ENCODE measurements around the gene ARL16.
"Not testable (repeated sequence)": the region's sequence is repeated elsewhere in the genome, so short reads cannot be mapped to it uniquely, and the experiment has no call there.

ARL16 gene

DNA sequence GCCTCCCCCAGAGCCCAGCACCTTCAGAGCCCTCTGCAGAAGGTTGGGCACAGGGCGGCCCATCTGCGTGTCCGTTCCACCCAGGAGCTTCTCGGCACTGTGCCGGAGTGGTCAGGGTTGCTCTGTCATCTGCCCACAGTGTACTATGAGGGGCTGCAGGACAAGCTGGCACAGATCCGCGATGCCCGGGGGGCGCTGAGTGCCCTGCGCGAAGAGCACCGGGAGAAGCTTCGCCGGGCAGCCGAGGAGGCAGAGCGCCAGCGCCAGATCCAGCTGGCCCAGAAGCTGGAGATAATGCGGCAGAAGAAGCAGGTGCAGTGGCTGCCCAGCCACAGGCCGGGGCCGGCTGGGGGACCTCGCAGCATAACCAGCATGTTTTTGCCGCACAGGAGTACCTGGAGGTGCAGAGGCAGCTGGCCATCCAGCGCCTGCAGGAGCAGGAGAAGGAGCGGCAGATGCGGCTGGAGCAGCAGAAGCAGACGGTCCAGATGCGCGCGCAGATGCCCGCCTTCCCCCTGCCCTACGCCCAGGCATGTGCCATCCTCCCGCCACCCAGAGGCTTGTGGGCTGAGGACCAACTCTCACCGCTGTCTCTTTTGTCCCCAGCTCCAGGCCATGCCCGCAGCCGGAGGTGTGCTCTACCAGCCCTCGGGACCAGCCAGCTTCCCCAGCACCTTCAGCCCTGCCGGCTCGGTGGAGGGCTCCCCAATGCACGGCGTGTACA, 12.8 kb upstream of the ARL16 start:
- no peak for DNase-seq (ENCODE audit: low read depth in 3 of 3, low spot score in 1 of 3)

DNA sequence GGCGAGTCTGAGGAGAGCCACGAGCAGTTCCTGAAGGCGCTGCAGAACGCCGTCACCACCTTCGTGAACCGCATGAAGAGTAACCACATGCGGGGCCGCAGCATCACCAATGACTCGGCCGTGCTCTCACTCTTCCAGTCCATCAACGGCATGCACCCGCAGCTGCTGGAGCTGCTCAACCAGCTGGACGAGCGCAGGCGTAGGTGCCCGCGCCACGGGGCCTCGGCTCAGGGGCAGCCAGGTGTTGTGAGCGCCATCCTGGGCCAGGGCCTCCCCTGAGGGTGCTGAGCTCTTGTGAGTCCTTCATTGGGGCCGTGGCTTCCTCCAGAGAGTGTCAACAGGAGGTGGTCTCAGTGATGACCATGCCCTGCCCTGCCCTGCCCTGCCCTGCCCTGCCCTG, 12.2 kb upstream of the ARL16 start:
- no peak for DNase-seq (ENCODE audit: low read depth in 3 of 3, low spot score in 1 of 3)

DNA sequence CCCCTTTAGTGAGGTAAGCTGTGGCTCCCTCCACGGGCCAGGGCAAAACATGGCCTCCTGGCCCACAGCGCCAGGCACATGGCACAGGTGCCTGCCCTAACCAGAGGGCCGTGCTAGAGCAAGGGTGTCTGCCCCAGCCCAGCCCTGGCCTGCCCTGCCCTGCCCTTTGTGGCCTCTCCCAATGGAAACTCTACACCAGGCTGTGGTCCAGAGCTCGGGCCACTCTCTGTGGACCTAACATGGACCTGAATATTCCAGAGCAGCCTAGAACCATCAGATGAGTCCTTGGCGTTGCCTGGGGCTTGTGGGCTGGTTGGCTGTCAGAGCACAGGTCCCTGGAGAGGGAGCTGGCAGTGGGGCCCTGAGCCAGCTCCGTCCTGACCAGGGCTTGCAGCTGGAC, 11.6 kb upstream of the ARL16 start:
- DNase-seq (ENCODE audit: low read depth in 3 of 3, low spot score in 1 of 3): no peak

DNA sequence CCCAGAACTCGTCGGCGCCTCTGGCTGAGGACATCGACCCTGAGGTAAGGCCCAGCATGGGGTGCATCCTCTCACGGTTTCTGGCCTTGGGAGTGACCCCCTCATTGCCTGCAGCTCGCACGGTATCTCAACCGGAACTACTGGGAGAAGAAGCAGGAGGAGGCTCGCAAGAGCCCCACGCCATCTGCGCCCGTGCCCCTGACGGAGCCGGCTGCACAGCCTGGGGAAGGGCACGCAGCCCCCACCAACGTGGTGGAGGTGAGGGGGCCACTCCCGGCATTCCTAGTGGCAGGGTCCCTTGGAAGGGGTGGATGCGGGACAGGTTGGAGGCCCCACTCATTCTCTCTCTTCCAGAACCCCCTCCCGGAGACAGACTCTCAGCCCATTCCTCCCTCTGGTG, 11.2 kb upstream of the ARL16 start:
- DNase-seq (ENCODE audit: low read depth in 3 of 3, low spot score in 1 of 3): no peak

DNA sequence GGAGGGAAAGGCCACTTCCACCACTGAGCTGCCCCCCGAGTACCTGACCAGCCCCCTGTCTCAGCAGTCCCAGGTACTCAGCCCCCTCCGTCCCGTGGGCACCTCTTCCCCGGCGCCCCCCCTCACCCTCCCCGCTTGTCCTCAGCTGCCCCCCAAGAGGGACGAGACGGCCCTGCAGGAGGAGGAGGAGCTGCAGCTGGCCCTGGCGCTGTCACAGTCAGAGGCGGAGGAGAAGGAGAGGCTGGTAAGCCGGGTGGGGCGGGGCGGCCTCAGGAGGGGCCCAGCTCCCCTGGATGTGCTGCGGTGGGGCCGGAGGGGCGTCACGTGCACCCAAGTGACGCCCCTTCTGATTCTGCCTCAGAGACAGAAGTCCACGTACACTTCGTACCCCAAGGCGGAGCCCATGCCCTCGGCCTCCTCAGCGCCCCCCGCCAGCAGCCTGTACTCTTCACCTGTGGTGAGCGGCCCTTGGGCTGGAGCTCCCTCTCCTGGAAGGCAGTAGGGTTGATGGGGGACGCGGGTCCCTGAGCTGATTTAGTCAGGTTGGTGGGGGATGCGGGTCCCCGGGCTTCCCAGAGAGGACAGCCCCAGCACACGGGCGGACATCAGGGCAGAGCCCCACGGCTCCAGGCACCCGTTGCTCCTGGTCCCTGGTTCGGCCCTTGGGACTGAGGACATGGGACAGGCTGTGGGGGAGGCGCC, 10.1 kb upstream of the ARL16 start:
- DNase-seq (ENCODE audit: low read depth in 3 of 3, low spot score in 1 of 3): no peak

DNA sequence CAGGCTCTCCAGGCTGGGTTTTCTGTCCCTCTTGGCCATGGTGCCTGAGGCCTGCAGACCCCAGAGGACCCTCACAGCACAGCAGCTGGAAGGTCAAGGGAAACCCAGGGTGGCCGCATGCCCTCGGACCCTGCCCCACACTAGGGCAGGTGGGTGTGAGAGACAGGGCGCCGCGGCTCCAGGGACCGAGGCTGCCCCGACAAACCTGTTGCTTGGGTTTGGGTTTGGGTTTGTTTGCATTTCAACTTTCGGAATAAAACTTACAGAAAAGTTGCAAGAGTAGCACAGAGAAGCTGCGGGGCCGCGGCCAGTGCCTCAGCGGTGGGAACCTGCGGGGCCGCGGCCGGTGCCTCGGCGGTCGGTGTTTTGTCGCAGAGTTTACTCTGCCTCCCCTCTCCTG, 8.0 kb upstream of the ARL16 start:
- no peak for DNase-seq (ENCODE audit: low read depth in 3 of 3, low spot score in 1 of 3)

DNA sequence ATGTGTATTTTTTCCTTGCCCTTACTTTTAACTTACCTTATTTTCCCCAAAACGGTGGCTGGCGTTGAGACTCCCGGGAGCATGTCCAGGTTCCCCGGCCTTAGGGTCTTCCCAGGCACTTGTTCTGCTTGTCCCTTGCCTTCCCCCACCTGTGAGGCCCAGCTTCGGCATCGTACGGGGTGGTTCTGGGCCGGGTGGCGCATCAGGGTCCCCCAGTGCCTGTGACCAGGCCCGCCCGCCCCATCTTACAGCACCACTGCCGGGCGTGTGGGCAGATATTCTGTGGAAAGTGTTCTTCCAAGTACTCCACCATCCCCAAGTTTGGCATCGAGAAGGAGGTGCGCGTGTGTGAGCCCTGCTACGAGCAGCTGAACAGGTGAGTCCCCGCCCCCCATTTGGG, 7.6 kb upstream of the ARL16 start:
- no peak for DNase-seq (ENCODE audit: low read depth in 3 of 3, low spot score in 1 of 3)

DNA sequence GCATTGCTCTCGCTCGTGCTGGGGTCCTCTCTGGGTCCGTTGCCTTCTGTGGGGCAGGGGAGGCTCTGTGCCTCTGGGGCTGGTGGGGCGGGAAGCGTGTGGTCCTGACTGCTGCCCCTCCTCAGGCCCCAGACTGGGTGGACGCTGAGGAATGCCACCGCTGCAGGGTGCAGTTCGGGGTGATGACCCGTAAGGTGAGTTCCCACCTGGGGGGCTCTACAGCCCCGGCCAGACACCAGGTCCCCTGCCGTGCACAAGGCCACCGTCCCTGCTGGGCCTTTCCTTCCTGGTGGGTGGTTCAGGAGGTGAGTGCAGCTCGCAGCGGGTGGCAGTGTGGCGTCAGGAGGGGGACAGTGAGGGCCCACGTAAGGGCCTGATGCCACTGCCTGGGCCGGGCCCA, 7.0 kb upstream of the ARL16 start:
- DNase-seq (ENCODE audit: low read depth in 3 of 3, low spot score in 1 of 3): no peak

DNA sequence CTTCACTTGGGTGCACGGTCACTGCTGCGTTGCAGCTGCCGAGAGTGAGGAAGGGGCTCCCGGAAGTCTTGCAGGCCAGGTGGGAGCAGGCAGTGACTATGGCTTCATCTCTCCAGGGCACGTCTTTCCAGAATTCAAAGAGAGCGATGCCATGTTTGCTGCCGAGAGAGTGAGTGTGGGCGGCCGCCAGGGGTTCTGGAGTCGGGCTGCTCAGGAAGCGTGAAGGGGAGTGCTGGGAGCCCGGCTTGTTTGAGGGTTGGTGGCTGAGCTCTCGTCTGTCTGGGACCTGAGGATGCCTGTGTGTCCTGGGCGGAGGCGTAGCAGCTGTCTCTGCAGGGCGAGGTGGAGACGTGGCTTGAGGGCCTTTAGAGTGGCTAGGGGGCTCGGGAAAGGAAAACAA, 6.5 kb upstream of the ARL16 start:
- no peak for DNase-seq (ENCODE audit: low read depth in 3 of 3, low spot score in 1 of 3)

DNA sequence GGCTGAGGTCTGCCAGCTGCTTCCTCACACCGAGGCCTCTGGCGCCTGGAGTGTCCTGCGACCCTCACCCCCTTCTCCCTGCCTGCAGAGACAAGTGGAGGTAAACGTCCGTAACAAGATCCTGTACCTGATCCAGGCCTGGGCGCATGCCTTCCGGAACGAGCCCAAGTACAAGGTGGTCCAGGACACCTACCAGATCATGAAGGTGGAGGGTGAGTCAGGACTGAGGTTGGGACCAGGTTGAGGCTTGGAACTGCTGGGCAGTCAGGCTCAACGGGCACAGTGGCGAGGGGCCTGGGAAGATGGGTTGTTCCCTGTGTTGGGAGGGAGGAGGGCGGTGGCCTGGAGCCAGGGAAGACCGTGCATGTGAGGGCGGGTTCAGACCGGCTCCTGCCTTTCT, 5.0 kb upstream of the ARL16 start:
- DNase-seq (ENCODE audit: low read depth in 3 of 3, low spot score in 1 of 3): no peak

DNA sequence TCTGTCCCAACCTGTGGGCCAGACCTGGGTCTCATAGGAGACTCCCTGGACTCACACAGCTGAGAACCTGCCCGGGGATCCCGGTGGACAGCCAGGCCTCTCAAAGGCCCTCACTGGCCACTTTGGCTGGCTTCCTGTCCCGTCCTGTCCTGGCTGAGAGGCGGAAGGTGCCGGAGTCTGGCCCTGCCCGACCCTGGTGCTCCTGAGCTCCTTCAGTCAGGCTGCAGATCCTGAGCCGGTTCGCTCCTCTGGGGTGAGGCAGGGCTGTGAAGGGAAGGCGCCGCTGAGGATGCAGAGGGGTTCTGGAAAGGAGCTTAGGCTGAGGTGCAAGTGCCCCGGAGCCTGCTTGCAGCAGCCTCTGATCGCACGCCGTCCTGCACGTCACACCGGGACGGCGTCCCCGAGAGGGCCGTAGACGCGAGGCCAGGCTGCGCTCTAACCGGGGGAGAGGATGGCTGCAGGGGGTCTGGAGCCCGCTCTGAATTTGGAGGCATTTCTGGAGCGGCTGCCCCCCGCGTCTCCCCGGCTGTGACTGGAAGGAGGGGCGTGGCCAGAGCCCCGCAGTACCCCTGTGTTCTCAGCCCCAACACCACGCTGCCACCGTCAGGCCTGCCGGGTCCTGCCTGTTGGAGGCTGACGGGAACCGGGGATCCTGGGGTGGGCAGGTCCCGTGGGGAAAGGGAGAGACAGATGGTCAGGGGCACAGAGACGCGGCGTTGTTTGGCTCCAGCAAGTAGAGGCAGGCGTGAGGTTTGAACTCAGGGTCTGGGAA, 4.4 kb upstream of the ARL16 start:
- no peak for DNase-seq (ENCODE audit: low read depth in 3 of 3, low spot score in 1 of 3)

DNA sequence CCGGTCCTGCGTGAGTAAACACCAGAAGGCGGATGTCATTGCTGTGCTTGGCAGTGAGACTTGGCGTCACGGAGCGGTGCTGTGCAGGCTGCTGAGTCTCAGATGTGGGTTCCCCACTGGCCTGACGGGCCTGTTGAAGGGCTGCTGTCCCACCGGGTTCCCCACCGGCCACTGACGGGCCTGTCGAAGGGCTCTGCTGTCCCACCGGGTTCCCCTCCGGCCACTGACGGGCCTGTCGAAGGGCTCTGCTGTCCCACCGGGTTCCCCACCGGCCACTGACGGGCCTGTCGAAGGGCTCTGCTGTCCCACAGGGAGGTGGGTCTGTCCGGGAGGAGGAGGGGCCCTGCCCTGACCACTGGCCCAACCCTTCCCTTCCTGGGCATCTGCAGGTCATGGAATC, 3.0 kb upstream of the ARL16 start:
- DNase-seq (ENCODE audit: low read depth in 3 of 3, low spot score in 1 of 3): no peak

DNA sequence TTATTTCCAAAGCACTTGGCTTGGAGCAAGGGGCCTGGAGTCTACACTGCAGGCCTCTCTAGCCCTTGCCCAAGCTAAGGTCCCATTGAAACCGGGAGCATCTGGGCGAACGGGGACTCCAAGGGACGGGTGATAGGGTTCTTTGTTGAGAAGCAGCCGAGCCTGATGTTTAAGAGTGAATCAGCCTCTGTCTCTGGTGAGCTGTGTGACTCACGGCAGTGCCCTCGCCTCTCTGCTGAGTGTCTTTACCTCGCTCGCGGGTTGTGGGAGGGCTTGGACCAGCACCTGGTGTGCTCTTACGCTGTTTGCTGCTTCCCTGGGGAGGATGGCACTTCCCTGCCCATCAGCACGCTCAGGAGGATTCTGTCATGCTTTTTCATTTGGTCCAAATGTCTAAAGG, 1.5 kb upstream of the ARL16 start:
- no peak for DNase-seq (ENCODE audit: low read depth in 3 of 3, low spot score in 1 of 3)

DNA sequence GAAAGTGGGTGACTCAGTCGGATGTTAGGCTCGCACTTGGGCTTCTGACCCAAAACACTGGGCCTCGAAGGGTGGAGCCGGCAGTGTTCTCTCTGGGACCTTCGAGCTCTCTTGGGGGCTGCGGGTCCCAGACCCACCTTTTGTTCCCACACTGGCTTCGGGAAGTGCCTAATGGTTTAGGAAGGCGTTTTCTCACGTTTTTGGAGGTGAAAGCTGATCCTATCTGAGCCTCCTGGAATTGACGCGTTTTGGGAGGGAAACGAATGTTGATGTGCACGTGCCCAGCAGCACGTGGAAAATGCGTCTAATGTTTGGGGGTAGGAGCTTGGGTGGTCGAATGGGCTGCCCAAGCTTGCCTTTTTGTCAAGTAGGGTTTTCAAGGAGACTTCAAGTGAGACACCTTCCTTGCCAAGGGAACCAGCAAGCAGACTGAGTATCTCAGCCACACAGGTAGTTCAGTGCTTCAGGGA, 880 bp upstream of the ARL16 start:
- DNase-seq (ENCODE audit: low read depth in 3 of 3, low spot score in 1 of 3): no peak

DNA sequence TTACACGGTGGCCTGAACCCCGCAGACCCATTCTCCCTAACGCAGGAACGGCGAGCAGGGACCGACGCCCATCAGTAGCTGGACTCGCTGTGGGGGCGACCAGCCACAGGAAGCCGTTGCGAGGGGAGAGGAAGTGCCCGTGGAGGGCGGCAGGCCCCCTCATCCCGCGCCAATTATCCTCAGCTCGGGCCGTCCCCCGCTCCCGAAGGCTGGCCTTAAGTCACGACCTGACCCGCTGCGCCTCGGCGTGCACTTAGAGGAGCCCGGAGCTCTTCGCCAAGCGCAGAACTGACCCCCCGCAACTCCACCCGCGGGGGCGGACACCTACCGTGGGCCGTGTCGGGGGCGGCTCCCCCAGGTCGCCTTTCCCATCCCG, 401 bp downstream of the ARL16 start:
- DNase-seq (ENCODE audit: low read depth in 3 of 3, low spot score in 1 of 3): no peak

DNA sequence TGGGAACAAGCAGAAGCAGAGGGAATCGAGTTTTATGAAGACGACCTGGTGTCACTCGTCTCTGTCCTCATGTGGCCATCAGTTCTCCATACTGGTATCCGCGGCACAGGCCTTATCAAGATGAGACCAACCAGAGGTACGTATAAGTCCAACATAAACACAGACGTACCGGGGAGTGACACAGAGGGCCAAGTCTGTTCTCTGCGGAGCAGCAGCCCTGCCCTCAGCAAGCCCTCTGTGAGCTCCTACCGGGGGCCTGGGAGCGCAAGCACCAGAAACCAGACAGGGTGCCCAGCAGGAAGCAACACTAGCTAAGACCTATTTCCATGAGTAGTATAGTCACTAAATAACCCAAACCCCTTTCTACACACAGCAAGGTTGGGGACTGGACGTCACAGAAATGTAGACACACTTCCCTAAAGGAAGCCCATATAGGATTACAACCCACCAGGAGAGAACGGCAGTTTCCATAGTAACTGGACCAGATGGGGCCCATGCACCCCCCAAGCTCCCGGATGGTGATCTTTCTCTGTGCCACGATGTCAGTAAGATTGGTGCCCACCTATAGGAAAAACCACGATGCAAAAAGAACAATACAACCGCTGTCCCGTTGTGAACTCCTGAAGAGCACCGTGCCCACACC, 911 bp downstream of the ARL16 start:
- no peak for DNase-seq (ENCODE audit: low read depth in 3 of 3, low spot score in 1 of 3)

DNA sequence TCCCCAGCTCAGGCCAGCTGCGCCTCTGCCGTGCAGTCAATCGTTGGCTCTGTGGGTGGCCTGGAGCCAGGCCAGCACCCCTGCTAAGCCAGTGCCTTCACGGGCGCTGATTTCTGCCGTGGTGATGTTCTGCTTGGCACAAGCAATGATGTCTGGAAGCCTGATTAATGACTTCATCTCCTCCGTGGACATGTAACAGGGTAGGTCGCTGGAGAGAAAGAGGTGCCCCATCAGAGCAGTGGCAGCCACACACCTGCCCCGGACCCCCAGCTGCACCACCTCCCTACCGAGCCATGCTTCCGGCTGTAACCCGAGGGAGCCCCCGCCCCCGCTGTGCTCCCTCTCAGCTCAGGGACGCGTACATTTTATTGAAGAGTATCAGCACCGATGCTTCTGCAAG, 1.9 kb downstream of the ARL16 start:
- DNase-seq (ENCODE audit: low read depth in 3 of 3, low spot score in 1 of 3): no peak

DNA sequence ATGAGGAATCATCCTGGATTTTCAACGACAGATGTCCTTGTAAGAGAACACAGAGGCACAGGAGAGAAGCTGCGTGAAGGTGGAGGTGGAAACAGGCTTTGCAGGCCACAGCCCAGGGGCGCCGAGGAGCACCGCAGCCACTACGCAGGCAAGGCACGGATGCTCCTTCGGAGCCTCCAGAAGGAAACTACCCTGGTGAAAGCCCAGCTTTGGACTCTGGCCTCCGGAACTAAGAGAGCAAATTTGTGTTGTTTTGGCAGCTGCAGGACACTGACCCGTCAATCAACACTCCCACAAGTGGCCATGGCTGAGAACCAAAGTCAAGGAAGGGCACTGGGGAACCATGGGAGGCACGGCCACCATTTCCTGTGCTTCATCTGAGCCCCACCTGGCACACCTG, 3.4 kb downstream of the ARL16 start:
- no peak for DNase-seq (ENCODE audit: low read depth in 3 of 3, low spot score in 1 of 3)

DNA sequence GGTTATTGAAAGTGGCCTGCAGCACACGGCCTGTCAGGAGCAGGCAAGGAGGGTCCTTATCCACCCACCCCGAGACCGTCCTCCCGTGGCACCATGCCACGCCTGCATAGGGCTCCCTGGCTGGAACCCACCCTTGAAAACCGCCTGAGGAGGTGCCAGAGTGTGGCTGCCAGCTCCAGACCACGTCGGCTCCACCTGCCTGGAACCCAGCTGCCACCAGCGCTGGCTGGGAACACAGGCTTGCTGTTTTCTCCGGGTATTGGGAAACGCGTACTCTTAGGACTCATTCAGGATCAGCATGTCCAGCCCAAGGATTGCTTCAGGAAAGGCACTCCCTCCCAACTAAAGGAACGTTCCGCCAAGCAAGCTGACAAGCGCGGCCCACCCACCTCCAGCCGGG, 6.7 kb downstream of the ARL16 start:
- no peak for DNase-seq (ENCODE audit: low read depth in 3 of 3, low spot score in 1 of 3)

DNA sequence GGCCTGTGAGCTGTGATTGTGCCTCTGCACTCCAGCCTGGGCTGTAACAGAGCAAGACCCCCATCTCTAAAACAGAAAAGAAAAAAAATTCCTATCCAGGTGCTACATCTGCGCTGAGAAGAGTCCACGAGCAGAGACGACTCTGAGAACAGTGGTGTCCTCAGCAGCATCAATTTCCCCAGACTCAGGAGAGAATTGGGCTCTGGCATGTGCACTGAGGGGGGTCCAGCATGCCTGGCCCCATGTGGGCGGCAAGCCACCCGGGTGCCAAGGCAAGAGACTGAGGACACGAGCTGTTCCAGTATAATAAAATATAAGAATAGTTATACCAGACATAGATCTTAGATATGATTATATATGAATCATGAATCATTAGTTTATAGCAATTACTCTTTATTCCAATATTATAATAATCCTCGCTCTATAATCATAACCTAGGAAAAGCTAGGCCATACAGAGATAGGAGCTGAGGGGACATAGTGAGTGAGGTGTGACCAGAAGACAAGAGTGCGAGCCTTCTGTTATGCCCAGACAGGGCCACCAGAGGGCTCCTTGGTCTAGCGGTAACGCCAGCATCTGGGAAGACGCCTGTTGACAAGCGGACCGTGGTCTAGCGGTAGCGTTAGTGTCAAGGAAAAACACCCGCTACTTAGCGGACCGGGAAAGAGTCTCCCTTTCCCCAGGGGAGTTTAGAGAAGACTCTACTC, 7.9 kb downstream of the ARL16 start:
- DNase-seq (ENCODE audit: low read depth in 3 of 3, low spot score in 1 of 3): not testable (repeated sequence)

DNA sequence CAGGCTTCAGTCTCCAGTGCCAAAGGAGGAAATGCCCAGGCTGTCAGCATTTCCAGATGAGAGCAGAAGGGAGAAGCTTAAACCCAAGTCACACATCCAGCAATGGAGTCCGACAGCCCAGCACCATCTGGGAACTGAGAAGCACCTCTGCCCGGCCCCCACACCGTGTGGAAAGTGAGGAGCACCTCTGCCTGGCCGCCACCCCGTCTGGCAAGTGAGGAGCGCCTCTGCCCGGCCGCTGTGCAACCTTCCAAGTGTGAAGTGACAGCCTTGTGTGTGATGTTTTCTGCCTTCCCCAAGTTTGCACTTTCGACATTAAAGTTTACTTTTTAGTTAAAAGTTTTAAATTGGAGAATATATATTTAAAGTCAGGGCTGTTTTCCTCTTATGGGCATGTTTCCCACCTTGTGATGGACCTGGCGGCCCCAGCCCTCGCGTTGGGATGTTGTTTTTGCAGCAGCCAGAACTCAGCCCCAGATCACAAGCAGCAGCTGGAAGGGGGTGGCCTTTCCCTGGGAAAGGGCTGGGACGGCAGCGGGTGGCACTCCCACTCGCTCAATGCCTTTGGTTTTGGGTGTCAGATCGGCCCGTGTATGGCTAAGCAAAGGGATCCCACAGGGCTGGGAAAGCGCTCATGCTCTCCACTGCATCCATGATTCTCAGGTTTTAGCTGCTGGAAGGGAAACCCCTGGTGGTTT, 9.9 kb downstream of the ARL16 start:
- no peak for DNase-seq (ENCODE audit: low read depth in 3 of 3, low spot score in 1 of 3)
